SK-N-SH (cell line): Measurements from ENCODE around the gene DNAH6. TPM values are rescaled to one million over a fixed set of nuclear protein-coding genes. Genes with fewer than 3 reads are reported as not detected.

Experiments used
- CTCF ChIA-PET: fragments of 300-600, 350-600 bp; formaldehyde crosslinking; extraction: SDS; loops from one replicate; lab custom pipeline; 2021; lab: Yijun Ruan, JAX
- POLR2A ChIA-PET: fragments of 350-600 bp; sonication (Branson Sonifier 250); formaldehyde crosslinking; extraction: SDS; loops from one replicate; lab custom pipeline; 2020; ENCODE audit warnings: antibody characterized with exemption, inconsistent platforms; lab: Yijun Ruan, JAX
- DNase-seq: peaks from one replicate; pipeline ENCODE4 v3.0.0; 2012
- H2AFZ ChIP-seq: fragments of 200-600 bp; sonication (generic); 2 replicates; pipeline ENCODE4 v1.8.1; 2016; ENCODE audit warnings: antibody characterized with exemption, mild to moderate bottlenecking, low read depth
- H3F3A ChIP-seq: fragments of 200-600 bp; sonication (generic); replicated peaks from 2 replicates; pipeline ENCODE3; 2016; ENCODE audit warnings: antibody characterized with exemption, mild to moderate bottlenecking; ENCODE audit not compliant: insufficient read depth
- H3K27ac ChIP-seq, 2 experiments: fragments of 200-500 bp in 1 of 2; fragments of 200-600 bp in 1 of 2; sonication (Bioruptor generic) in 1 of 2; sonication (generic), shearing (Covaris generic) in 1 of 2; 2 replicates each; pipeline versions ENCODE4 v1.5.1 to v1.6.1; 2014 to 2016; ENCODE audit warnings: low read depth in 2 of 2, inconsistent platforms in 1 of 2, low read length in 1 of 2, mild to moderate bottlenecking in 1 of 2, mixed read lengths in 1 of 2
- H3K27me3 ChIP-seq: fragments of 200-600 bp; sonication (generic), shearing (Covaris generic); 2 replicates; pipeline ENCODE4 v1.6.1; 2016; ENCODE audit warnings: mixed run types; ENCODE audit not compliant: insufficient read depth
- H3K36me3 ChIP-seq, 2 experiments: fragments of 200-500 bp in 1 of 2; fragments of 200-600 bp in 1 of 2; sonication (Bioruptor generic) in 1 of 2; sonication (generic) in 1 of 2; replicated peaks in 1 of 2; 2 replicates each; pipeline versions ENCODE3 to v1.5.1; 2014 to 2016; ENCODE audit warnings: low read length in 1 of 2, mild to moderate bottlenecking in 1 of 2; ENCODE audit not compliant: insufficient read depth in 2 of 2, control insufficient read depth in 1 of 2
- H3K4me1 ChIP-seq, 2 experiments: fragments of 200-500 bp in 1 of 2; fragments of 200-600 bp in 1 of 2; sonication (Bioruptor generic) in 1 of 2; sonication (generic), shearing (Covaris generic) in 1 of 2; 2 replicates each; pipeline versions ENCODE4 v1.5.1 to v1.6.1; 2014 to 2016; ENCODE audit warnings: low read depth in 1 of 2, low read length in 1 of 2, mixed run types in 1 of 2; ENCODE audit not compliant: insufficient read depth in 2 of 2, control insufficient read depth in 1 of 2
- H3K4me2 ChIP-seq: fragments of 200-600 bp; sonication (generic), shearing (Covaris generic); 2 replicates; pipeline ENCODE4 v1.6.1; 2017; ENCODE audit warnings: mixed run types
- H3K4me3 ChIP-seq, 2 experiments: fragments of 200-500 bp in 1 of 2; fragments of 200-600 bp in 1 of 2; sonication (Bioruptor generic) in 1 of 2; sonication (generic), shearing (Covaris generic) in 1 of 2; 2 replicates each; pipeline versions ENCODE4 v1.5.1 to v1.8.1; 2014 to 2016; ENCODE audit warnings: low read depth in 2 of 2, inconsistent platforms in 1 of 2, low read length in 1 of 2, mild to moderate bottlenecking in 1 of 2, mixed read lengths in 1 of 2, moderate library complexity in 1 of 2
- H3K79me2 ChIP-seq: fragments of 200-600 bp; sonication (generic); 2 replicates; pipeline ENCODE4 v1.8.1; 2017; ENCODE audit warnings: mild to moderate bottlenecking; ENCODE audit not compliant: insufficient read depth
- H3K9ac ChIP-seq: fragments of 200-600 bp; sonication (generic); 2 replicates; pipeline ENCODE4 v1.6.1; 2017; ENCODE audit warnings: mixed run types
- H3K9me2 ChIP-seq: fragments of 200-600 bp; sonication (generic); 2 replicates; pipeline ENCODE4 v1.6.1; 2017; ENCODE audit warnings: mixed run types
- H3K9me3 ChIP-seq: fragments of 200-600 bp; sonication (generic); 2 replicates; pipeline ENCODE4 v1.6.1; 2017; ENCODE audit warnings: mixed run types, mild to moderate bottlenecking, moderate library complexity
- H4K20me1 ChIP-seq: fragments of 200-600 bp; sonication (generic); 2 replicates; pipeline ENCODE4 v1.6.1; 2017; ENCODE audit warnings: mild to moderate bottlenecking, mixed run types; ENCODE audit not compliant: insufficient read depth
- CHD2 ChIP-seq: fragments of 150-350 bp; IDR thresholded peaks from 2 replicates; pipeline ENCODE4 v1.6.1; 2018; ENCODE audit warnings: low read length; ENCODE audit not compliant: partially characterized antibody
- ELF1 ChIP-seq: IDR thresholded peaks from 2 replicates; pipeline ENCODE4 v1.4.0; 2012
- EP300 ChIP-seq, 2 experiments: IDR thresholded peaks; 2 replicates each; pipeline versions ENCODE4 v1.4.0 to v1.6.1; 2012; ENCODE audit warnings: borderline replicate concordance in 1 of 2, low read depth in 1 of 2, low read length in 1 of 2
- FOXJ3 ChIP-seq: sonication (generic); formaldehyde crosslinking; IDR thresholded peaks from 2 replicates; pipeline ENCODE4 v1.5.1; 2020; ENCODE audit warnings: mild to moderate bottlenecking, missing genetic modification reagents
- GABPA ChIP-seq: IDR thresholded peaks from 2 replicates; pipeline ENCODE4 v1.4.0; 2012; ENCODE audit warnings: low read depth, mild to moderate bottlenecking
- JUND ChIP-seq: IDR thresholded peaks from 2 replicates; pipeline ENCODE4 v1.4.0; 2012
- MAX ChIP-seq: IDR thresholded peaks from 2 replicates; pipeline ENCODE4 v1.4.0; 2012; ENCODE audit warnings: low read depth
- MXI1 ChIP-seq: IDR thresholded peaks from 2 replicates; pipeline ENCODE4 v1.6.1; 2012; ENCODE audit warnings: mild to moderate bottlenecking, low read depth, low read length, improper control_type of control experiment
- NRF1 ChIP-seq: IDR thresholded peaks from 2 replicates; pipeline ENCODE4 v1.6.1; 2012; ENCODE audit warnings: low read depth, mild to moderate bottlenecking, low read length
- PBX3 ChIP-seq: IDR thresholded peaks from 2 replicates; pipeline ENCODE4; 2012
- RAD21 ChIP-seq: IDR thresholded peaks from 2 replicates; pipeline ENCODE4 v1.6.1; 2012; ENCODE audit warnings: mild to moderate bottlenecking, low read length
- RCOR1 ChIP-seq: fragments of 150-350 bp; IDR thresholded peaks from 2 replicates; pipeline ENCODE4 v1.6.1; 2017; ENCODE audit warnings: antibody characterized with exemption, low read length
- RFX5 ChIP-seq: IDR thresholded peaks from 2 replicates; pipeline ENCODE4 v1.6.1; 2012; ENCODE audit warnings: mild to moderate bottlenecking, improper control_type of control experiment, low read length
- RXRA ChIP-seq: IDR thresholded peaks from 2 replicates; pipeline ENCODE4 v1.4.0; 2012; ENCODE audit warnings: low read depth, mild to moderate bottlenecking, borderline replicate concordance
- SIN3A ChIP-seq: IDR thresholded peaks from 2 replicates; pipeline ENCODE4 v1.6.1; 2012; ENCODE audit warnings: low read depth, mild to moderate bottlenecking, low read length, moderate library complexity, borderline replicate concordance
- SMC3 ChIP-seq: IDR thresholded peaks from 2 replicates; pipeline ENCODE4 v1.6.1; 2012; ENCODE audit warnings: low read depth, low read length, improper control_type of control experiment
- TEAD4 ChIP-seq: IDR thresholded peaks from 2 replicates; pipeline ENCODE4 v1.4.0; 2012; ENCODE audit warnings: mild to moderate bottlenecking, borderline replicate concordance; ENCODE audit not compliant: insufficient read depth
- YY1 ChIP-seq: IDR thresholded peaks from 2 replicates; pipeline ENCODE4 v1.4.0; 2012; ENCODE audit warnings: low read depth, mild to moderate bottlenecking
- WGBS: methylation state at CpG from one replicate; pipeline ENCODE4 v1.1.6; 2017; ENCODE audit warnings: low lambda C conversion rate; 5-methylcytosine and 5-hydroxymethylcytosine counted together
- polyA plus RNA-seq, 3 experiments: library from polyadenylated mRNA; depleted of rRNA; stranded (reverse); fragments of >200 nt; gene quantifications; 2 replicates each; pipeline ENCODE4 v1.2.3, GENCODE V29; 2012
- TF ChIP-seq, protein P1 (sequence below): fragments of 200-600 bp; sonication (generic); IDR thresholded peaks from 2 replicates; pipeline ENCODE4 v1.6.1; 2017; ENCODE audit warnings: antibody characterized with exemption, mild to moderate bottlenecking, moderate library complexity

Gene DNAH6
- polyA plus RNA-seq, 1 of the 3 experiments (the other 2 are of a cell fraction), result 0.03 TPM

DNA sequence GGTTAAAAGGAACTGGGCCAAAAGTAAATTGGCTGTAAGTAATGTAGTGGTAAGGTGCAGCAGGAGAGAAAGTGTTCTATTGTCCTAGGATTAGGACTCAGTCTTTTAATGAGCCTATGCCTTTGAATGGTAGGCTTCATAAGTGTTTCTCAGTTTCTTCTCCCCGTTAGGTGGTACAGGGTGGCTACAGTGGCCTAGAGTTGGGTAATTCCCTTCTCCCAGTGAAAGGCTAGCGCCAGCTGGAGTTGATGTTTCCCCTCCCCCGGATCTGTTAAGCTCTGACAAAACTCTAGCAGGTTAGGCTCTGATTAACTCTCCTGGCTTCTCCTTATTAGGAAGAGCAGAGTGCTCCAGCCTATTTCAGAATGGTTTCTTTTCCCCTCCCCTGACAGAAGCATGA, 127.7 kb downstream of the DNAH6 start:
- no peak overlapping the region for H3K9ac ChIP-seq
- H4K20me1 ChIP-seq, result no peaks in the 10 kb centered on the region
- H3K4me1 ChIP-seq, result no peaks in the 10 kb centered on the region
- no peaks in the 10 kb centered on the region for H3K9me3 ChIP-seq
- no peak overlapping the region for H3K4me2 ChIP-seq
- no peaks in the 10 kb centered on the region for H3K36me3 ChIP-seq
- no peak overlapping the region for H3K27ac ChIP-seq
- POLR2A ChIA-PET, result no interaction called here
- H3K9me2 ChIP-seq, result no peaks in the 10 kb centered on the region
- 0% methylated on average over 3 of the region's 3 CpGs for WGBS
- no peaks in the 10 kb centered on the region for H3K79me2 ChIP-seq
- H3F3A ChIP-seq, result no peaks in the 10 kb centered on the region
- H2AFZ ChIP-seq, result no peak overlapping the region
- CTCF ChIA-PET, result no interaction called here
- H3K27me3 ChIP-seq, result 0 out of 2 replicates have a peak, but pooled peaks cover 5% of the 10 kb centered on the region
- no peak for DNase-seq
- H3K4me3 ChIP-seq, result no peak overlapping the region
- TF ChIP-seq RFX5 (no peak), MAX (no peak), GABPA (no peak), MXI1 (no peak), ELF1 (no peak), NRF1 (no peak), RAD21 (no peak), SIN3A (no peak)
- TF ChIP-seq, protein P1, sequence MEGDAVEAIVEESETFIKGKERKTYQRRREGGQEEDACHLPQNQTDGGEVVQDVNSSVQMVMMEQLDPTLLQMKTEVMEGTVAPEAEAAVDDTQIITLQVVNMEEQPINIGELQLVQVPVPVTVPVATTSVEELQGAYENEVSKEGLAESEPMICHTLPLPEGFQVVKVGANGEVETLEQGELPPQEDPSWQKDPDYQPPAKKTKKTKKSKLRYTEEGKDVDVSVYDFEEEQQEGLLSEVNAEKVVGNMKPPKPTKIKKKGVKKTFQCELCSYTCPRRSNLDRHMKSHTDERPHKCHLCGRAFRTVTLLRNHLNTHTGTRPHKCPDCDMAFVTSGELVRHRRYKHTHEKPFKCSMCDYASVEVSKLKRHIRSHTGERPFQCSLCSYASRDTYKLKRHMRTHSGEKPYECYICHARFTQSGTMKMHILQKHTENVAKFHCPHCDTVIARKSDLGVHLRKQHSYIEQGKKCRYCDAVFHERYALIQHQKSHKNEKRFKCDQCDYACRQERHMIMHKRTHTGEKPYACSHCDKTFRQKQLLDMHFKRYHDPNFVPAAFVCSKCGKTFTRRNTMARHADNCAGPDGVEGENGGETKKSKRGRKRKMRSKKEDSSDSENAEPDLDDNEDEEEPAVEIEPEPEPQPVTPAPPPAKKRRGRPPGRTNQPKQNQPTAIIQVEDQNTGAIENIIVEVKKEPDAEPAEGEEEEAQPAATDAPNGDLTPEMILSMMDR, result no peak

- no peak for DNase-seq
- Histone ChIP-seq H4K20me1 (no peaks in the 10 kb centered on the region), H3K9me3 (no peaks in the 10 kb centered on the region), H3K27ac (no peak overlapping the region), H3K4me2 (no peak overlapping the region), H3K4me1 (no peaks in the 10 kb centered on the region), H3K9ac (no peak overlapping the region), H3K36me3 (no peaks in the 10 kb centered on the region), H2AFZ (no peak overlapping the region), H3K9me2 (no peaks in the 10 kb centered on the region), H3K4me3 (no peak overlapping the region), H3K79me2 (no peaks in the 10 kb centered on the region), H3K27me3 (0 out of 2 replicates have a peak, but pooled peaks cover 5% of the 10 kb centered on the region), H3F3A (no peaks in the 10 kb centered on the region)
- no peak for TF ChIP-seq YY1
- TF ChIP-seq RAD21, result no peak
- no peak for TF ChIP-seq CHD2
- TF ChIP-seq SMC3, result no peak
- TF ChIP-seq PBX3, result no peak
- no peak for TF ChIP-seq RXRA
- TF ChIP-seq RCOR1, result no peak
- TF ChIP-seq ELF1, result no peak
- no peak for TF ChIP-seq GABPA
- TF ChIP-seq TEAD4, result no peak
- no peak for TF ChIP-seq JUND
- no peak for TF ChIP-seq MXI1
- no peak for TF ChIP-seq FOXJ3 (CRISPR knock-in tag)
- no peak for TF ChIP-seq EP300 (IDR thresholded peaks at IDR 0.05; ENCODE audit: borderline replicate concordance in 1 of 2, low read depth in 1 of 2, low read length in 1 of 2)
- POLR2A ChIA-PET, result no interaction called here
- CTCF ChIA-PET, result no interaction called here
Measured at GRCh38 chr2:84646514-84646913, 130.2 kb downstream of the DNAH6 start.
